H1 (cell line): ENCODE results near the gene ERCC1. TPM values are rescaled to one million over a fixed set of nuclear protein-coding genes. Genes with fewer than 3 reads are reported as not detected.

ENCODE experiments used
- CTCF ChIA-PET: fragments of 300-600 bp; sonication (Branson Sonifier 250); formaldehyde crosslinking; loops from one replicate; lab custom pipeline; 2021; ENCODE audit not compliant: partially characterized antibody; lab: Charles Lee
- POLR2A ChIA-PET: fragments of 300-600 bp; sonication (Branson Sonifier 250); formaldehyde crosslinking; loops from one replicate; lab custom pipeline; 2021; ENCODE audit warnings: inconsistent platforms; ENCODE audit not compliant: partially characterized antibody; lab: Charles Lee
- DNase-seq, 2 experiments: peaks; one replicate each; pipeline versions ENCODE4 v3.0.0 to v3.0.0-alpha.2; 2010 to 2022; ENCODE audit warnings: low spot score in 2 of 2, low read depth in 1 of 2, mixed read lengths in 1 of 2
- FAIRE-seq: peaks from 2 replicates; lab custom pipeline; 2011; peaks lifted over from hg19 to GRCh38; lab: Jason Lieb, UNC
- H2AFZ ChIP-seq: 2 replicates; pipeline ENCODE4 v1.8.1; 2012; ENCODE audit warnings: low read length, inconsistent platforms
- H2AK5ac ChIP-seq: 2 replicates; pipeline ENCODE4 v1.6.1; 2013; ENCODE audit warnings: low read depth, low read length
- H2BK120ac ChIP-seq: replicated peaks from 2 replicates; pipeline ENCODE3; 2013; ENCODE audit warnings: low read depth, low read length, inconsistent platforms
- H2BK12ac ChIP-seq: 2 replicates; pipeline ENCODE4 v1.6.1; 2013; ENCODE audit warnings: low read depth, low read length
- H2BK15ac ChIP-seq: 2 replicates; pipeline ENCODE4 v1.6.1; 2013; ENCODE audit warnings: low read length
- H2BK20ac ChIP-seq: 2 replicates; pipeline ENCODE4 v1.6.1; 2013; ENCODE audit warnings: low read length
- H2BK5ac ChIP-seq: 2 replicates; pipeline ENCODE4 v1.6.1; 2013; ENCODE audit warnings: low read depth, low read length
- H3K14ac ChIP-seq: 2 replicates; pipeline ENCODE4 v1.6.1; 2013; ENCODE audit warnings: inconsistent platforms; ENCODE audit not compliant: insufficient read length
- H3K18ac ChIP-seq: 2 replicates; pipeline ENCODE4 v1.6.1; 2013; ENCODE audit warnings: low read length; ENCODE audit errors: extremely low read depth
- H3K23ac ChIP-seq: 2 replicates; pipeline ENCODE4 v1.6.1; 2013; ENCODE audit warnings: inconsistent platforms; ENCODE audit not compliant: insufficient read length
- H3K23me2 ChIP-seq: 2 replicates; pipeline ENCODE4 v1.6.1; 2013; ENCODE audit warnings: low read depth, low read length
- H3K27ac ChIP-seq: 2 replicates; pipeline ENCODE4 v1.6.1; 2011; ENCODE audit warnings: low read depth, low read length, inconsistent platforms
- H3K27me3 ChIP-seq, 4 experiments: replicated peaks in 1 of 4; 1 replicate in 1 of 4; 2 replicates in 3 of 4; pipeline versions ENCODE4 v1.6.1 to v1.8.1; 2011 to 2013; ENCODE audit warnings: low read length in 3 of 4, mild to moderate bottlenecking in 3 of 4, inconsistent platforms in 2 of 4, mixed read lengths in 2 of 4, moderate library complexity in 1 of 4; ENCODE audit not compliant: control insufficient read depth in 3 of 4, insufficient read depth in 3 of 4; ENCODE audit errors: extremely low read depth in 1 of 4
- H3K36me3 ChIP-seq, 4 experiments: 2 replicates each; pipeline versions ENCODE4 v1.6.1 to v1.8.1; 2011 to 2013; ENCODE audit warnings: mild to moderate bottlenecking in 4 of 4, low read length in 3 of 4, moderate library complexity in 2 of 4, control low read depth in 1 of 4, inconsistent platforms in 1 of 4; ENCODE audit not compliant: insufficient read depth in 4 of 4, control insufficient read depth in 2 of 4
- H3K4ac ChIP-seq: replicated peaks from 2 replicates; pipeline ENCODE3; 2013; ENCODE audit warnings: low read length, low read depth, mixed read lengths, inconsistent platforms; ENCODE audit not compliant: insufficient read length
- H3K4me1 ChIP-seq, 4 experiments: replicated peaks in 1 of 4; 1 replicate in 1 of 4; 2 replicates in 3 of 4; pipeline versions ENCODE4 v1.6.1 to v1.8.1; 2011 to 2013; ENCODE audit warnings: low read length in 3 of 4, inconsistent platforms in 2 of 4, mixed read lengths in 1 of 4; ENCODE audit not compliant: insufficient read depth in 4 of 4, control insufficient read depth in 3 of 4
- H3K4me2 ChIP-seq, 2 experiments: 2 replicates each; pipeline versions ENCODE4 v1.6.1 to v1.8.1; 2011 to 2013; ENCODE audit warnings: low read depth in 2 of 2, low read length in 2 of 2, control low read depth in 1 of 2, inconsistent platforms in 1 of 2, mild to moderate bottlenecking in 1 of 2; ENCODE audit not compliant: insufficient read depth in 1 of 2
- H3K4me3 ChIP-seq, 4 experiments: fragments of 200-600, 300-600 bp in 1 of 4; sonication (generic), shearing (Covaris generic), sonication (Bioruptor Twin) in 1 of 4; 2 replicates each; pipeline versions ENCODE4 v1.5.1 to v1.8.1; 2011 to 2016; ENCODE audit warnings: low read length in 4 of 4, low read depth in 3 of 4, control low read depth in 2 of 4, inconsistent platforms in 2 of 4, mild to moderate bottlenecking in 2 of 4, mixed read lengths in 1 of 4, moderate library complexity in 1 of 4; ENCODE audit not compliant: insufficient read depth in 2 of 4; ENCODE audit errors: extremely low read depth in 1 of 4
- H3K56ac ChIP-seq: replicated peaks from 2 replicates; pipeline ENCODE3; 2013; ENCODE audit warnings: low read depth, mild to moderate bottlenecking, mixed read lengths, low read length, inconsistent platforms; ENCODE audit not compliant: insufficient read length
- H3K79me1 ChIP-seq: 2 replicates; pipeline ENCODE4 v1.6.1; 2013; ENCODE audit warnings: low read depth, low read length, control low read depth
- H3K79me2 ChIP-seq, 2 experiments: 2 replicates each; pipeline versions ENCODE4 v1.6.1 to v1.8.1; 2012 to 2013; ENCODE audit warnings: low read length in 2 of 2, mild to moderate bottlenecking in 2 of 2, inconsistent platforms in 1 of 2; ENCODE audit not compliant: insufficient read depth in 2 of 2, control insufficient read depth in 1 of 2
- H3K9ac ChIP-seq, 4 experiments: replicated peaks in 1 of 4; 1 replicate in 1 of 4; 2 replicates in 3 of 4; pipeline versions ENCODE4 v1.6.1 to v1.8.1; 2011 to 2013; ENCODE audit warnings: low read depth in 3 of 4, low read length in 3 of 4, control low read depth in 2 of 4, mild to moderate bottlenecking in 2 of 4, moderate library complexity in 2 of 4, inconsistent platforms in 1 of 4; ENCODE audit errors: extremely low read depth in 1 of 4
- H3K9me3 ChIP-seq, 2 experiments: 2 replicates each; pipeline versions ENCODE4 v1.6.1 to v1.8.1; 2012 to 2013; ENCODE audit warnings: mild to moderate bottlenecking in 2 of 2, moderate library complexity in 2 of 2, control low read depth in 1 of 2, inconsistent platforms in 1 of 2, low read depth in 1 of 2, low read length in 1 of 2, mixed read lengths in 1 of 2; ENCODE audit not compliant: insufficient read depth in 2 of 2
- H4K20me1 ChIP-seq, 2 experiments: replicated peaks in 1 of 2; 2 replicates each; pipeline versions ENCODE3 to v1.8.1; 2011 to 2013; ENCODE audit warnings: inconsistent platforms in 2 of 2, low read length in 2 of 2, mild to moderate bottlenecking in 1 of 2; ENCODE audit not compliant: insufficient read depth in 2 of 2, control insufficient read depth in 1 of 2
- H4K5ac ChIP-seq: 2 replicates; pipeline ENCODE4 v1.6.1; 2013; ENCODE audit warnings: low read length, low read depth, mixed read lengths, inconsistent platforms; ENCODE audit not compliant: insufficient read length
- H4K8ac ChIP-seq: 2 replicates; pipeline ENCODE4 v1.8.0; 2013; ENCODE audit warnings: mild to moderate bottlenecking, moderate library complexity, low read length, inconsistent platforms; ENCODE audit not compliant: insufficient read depth; ENCODE audit errors: extremely low read depth
- H4K91ac ChIP-seq: replicated peaks from 2 replicates; pipeline ENCODE3; 2013; ENCODE audit warnings: low read length, mixed read lengths, inconsistent platforms; ENCODE audit not compliant: insufficient read length
- CEBPB ChIP-seq: IDR thresholded peaks from 2 replicates; pipeline ENCODE4 v1.6.1; 2012; ENCODE audit warnings: low read depth, low read length
- NRF1 ChIP-seq: IDR thresholded peaks from 2 replicates; pipeline ENCODE4 v1.6.1; 2011; ENCODE audit warnings: mild to moderate bottlenecking, low read depth, low read length, improper control_type of control experiment
- PHF8 ChIP-seq: fragments of 200-600 bp; sonication (generic); conservative IDR thresholded peaks from 2 replicates; pipeline ENCODE4 v1.7.1; 2012; ENCODE audit warnings: low read depth, mild to moderate bottlenecking, inconsistent platforms, low read length, moderate library complexity
- POLR2A ChIP-seq, 2 experiments: IDR thresholded peaks; 1 replicate in 1 of 2; 2 replicates in 1 of 2; pipeline ENCODE4 v1.6.1; 2011; ENCODE audit warnings: low read depth in 2 of 2, low read length in 2 of 2, mild to moderate bottlenecking in 2 of 2; ENCODE audit errors: control extremely low read depth in 1 of 2
- RFX5 ChIP-seq: IDR thresholded peaks from 2 replicates; pipeline ENCODE4 v1.6.1; 2011; ENCODE audit warnings: low read depth, low read length, improper control_type of control experiment, borderline replicate concordance
- SIRT6 ChIP-seq: IDR thresholded peaks from one replicate; pipeline ENCODE4 v1.7.1; 2012; ENCODE audit warnings: low read length, inconsistent platforms
- SIX5 ChIP-seq: IDR thresholded peaks from 2 replicates; pipeline ENCODE4 v1.6.1; 2011; ENCODE audit warnings: mild to moderate bottlenecking, low read depth, low read length
- SRF ChIP-seq: IDR thresholded peaks from 2 replicates; pipeline ENCODE4 v1.6.1; 2011; ENCODE audit warnings: mild to moderate bottlenecking, low read depth, low read length, moderate library complexity
- ZNF274 ChIP-seq: IDR thresholded peaks from 2 replicates; pipeline ENCODE4 v1.7.0; 2012; ENCODE audit warnings: low read length, borderline replicate concordance; ENCODE audit errors: extremely low read depth
- WGBS, 2 experiments: shearing (Covaris generic) in 1 of 2; methylation state at CpG; one replicate each; pipeline versions ENCODE4 v1.1.6 to v1.1.7; 2013 to 2015; ENCODE audit warnings: low lambda C conversion rate in 2 of 2, mixed read lengths in 2 of 2, inconsistent platforms in 1 of 2, low coverage in 1 of 2, missing lambda C conversion rate in 1 of 2; ENCODE audit not compliant: insufficient replicate concordance in 2 of 2, insufficient coverage in 1 of 2, insufficient read length in 1 of 2; ENCODE audit errors: extremely low coverage in 1 of 2, missing lambda C conversion rate in 1 of 2; 5-methylcytosine and 5-hydroxymethylcytosine counted together
- polyA plus RNA-seq, 7 experiments: library from polyadenylated mRNA; depleted of rRNA in 3 of 7; stranded (reverse) in 5 of 7; unstranded in 2 of 7; fragments of >200 nt in 5 of 7; fragments of 200-250 nt in 2 of 7; gene quantifications; 1 replicate in 5 of 7; 2 replicates in 1 of 7; 4 replicates in 1 of 7; pipeline versions ENCODE4 v1.2.1 to v1.2.3, GENCODE V29; 2011 to 2013; ENCODE audit warnings: missing spikeins in 2 of 7, mixed read lengths in 2 of 7
- total RNA-seq: library from RNA; stranded (reverse); fragmentation: NEBNext Ultra II Directional; extraction: Animal tissue kit (Norgen Biotek cat#: 25700); gene quantifications from 2 replicates; pipeline ENCODE4 v1.2.1, GENCODE V29; 2021

The ERCC1 gene
- total and polyA plus RNA-seq, 2 of the 8 experiments (the other 6 are each of a cell fraction or from before 2014, with no cell fraction given): 44.7 to 94.2 TPM

- no peaks in the 10 kb centered on the region for H3K4me1 ChIP-seq
- 82% methylated on average over 6 of the region's 6 CpGs; no CpG with 5 or more reads in 1 of the 2 experiments for WGBS, 2 experiments
- no peak overlapping the region for H4K8ac ChIP-seq
- no peak for FAIRE-seq
- no peak overlapping the region for H3K27ac ChIP-seq
- H3K79me1 ChIP-seq: no peaks in the 10 kb centered on the region
- no peak overlapping the region for H4K91ac ChIP-seq
- peaks cover 5 to 25% (median 13%) of the 10 kb centered on the region in 4 experiments; a peak in 6 of 8 replicates for H3K36me3 ChIP-seq
- no peak overlapping the region for H2AK5ac ChIP-seq
- peaks cover 2% of the 10 kb centered on the region; the same call in 1 of the 2 replicates for H3K23me2 ChIP-seq
- H3K4me2 ChIP-seq: no peak overlapping the region
- no peak overlapping the region for H3K23ac ChIP-seq
- DNase-seq: no peak
- H3K27me3 ChIP-seq: no peaks in the 10 kb centered on the region
- H3K14ac ChIP-seq: no peak overlapping the region
- H2AFZ ChIP-seq: no peak overlapping the region
- H4K5ac ChIP-seq: no peak overlapping the region
- H2BK15ac ChIP-seq: no peak overlapping the region
- H2BK20ac ChIP-seq: no peak overlapping the region
- CTCF ChIA-PET: interaction anchor here (1.0 to 2.3 kb wide), 6 partner anchors 10 to 72 kb away, joined by 3 to 7 read pairs (median 6); partner anchors contain the start of gene PPP1R13L
- no peak overlapping the region for H3K18ac ChIP-seq
- no peak overlapping the region for H2BK5ac ChIP-seq
- H3K79me2 ChIP-seq: no peaks in the 10 kb centered on the region
- POLR2A ChIA-PET: interaction anchor here (1.6 to 2.3 kb wide), 5 partner anchors 8 to 47 kb away, joined by 4 to 11 read pairs (median 6); partner anchors contain the start of genes ERCC1 and PPP1R13L
- H3K9me3 ChIP-seq: no peaks in the 10 kb centered on the region
- no peak overlapping the region for H2BK120ac ChIP-seq
- no peak overlapping the region for H3K9ac ChIP-seq
- peaks cover 0 to 5% of the 10 kb centered on the region in 2 experiments for H4K20me1 ChIP-seq
- no peak overlapping the region for H3K56ac ChIP-seq
- no peak overlapping the region for H2BK12ac ChIP-seq
- H3K4ac ChIP-seq: no peak overlapping the region
- H3K4me3 ChIP-seq: no peak overlapping the region
- TF ChIP-seq NRF1: no peak
- TF ChIP-seq SIX5: no peak
- no peak for TF ChIP-seq SRF
- TF ChIP-seq CEBPB: no peak
- TF ChIP-seq PHF8: no peak
- TF ChIP-seq ZNF274: no peak
- no peak for TF ChIP-seq SIRT6
- TF ChIP-seq POLR2A (IDR thresholded peaks at IDR 0.05; ENCODE audit: control extremely low read depth in 1 of 2, low read depth in 2 of 2, low read length in 2 of 2): no peak
- no peak for TF ChIP-seq RFX5
These were observed 10.2 kb downstream of the ERCC1 start for GRCh38 chr19:45413497-45413896.
